CD8-positive, alpha-beta memory T cell (primary cell): ENCODE results near the gene WBP4. TPM values are rescaled to one million over a fixed set of nuclear protein-coding genes. Genes with fewer than 3 reads are reported as not detected.

Experiments used
- CTCF ChIA-PET: fragments of 350-600 bp; sonication (Branson Sonifier 250); formaldehyde crosslinking; loops from one replicate; lab custom pipeline; 2021; ENCODE audit warnings: antibody characterized with exemption; lab: Charles Lee
- POLR2A ChIA-PET: fragments of 350-600 bp; sonication (Branson Sonifier 250); formaldehyde crosslinking; loops from one replicate; lab custom pipeline; 2021; ENCODE audit warnings: antibody characterized with exemption; lab: Charles Lee
- DNase-seq, 5 donors: peaks; one replicate each; pipeline versions ENCODE4 v3.0.0 to v3.0.0-alpha.2; 2020 to 2022; ENCODE audit warnings: mixed read lengths in 1 of 5
- H3K27ac ChIP-seq: one replicate; pipeline ENCODE4 v1.7.0; 2013; ENCODE audit warnings: low read depth, mild to moderate bottlenecking, low read length, moderate library complexity
- H3K27me3 ChIP-seq: 2 replicates; pipeline ENCODE4 v1.7.0; 2013; ENCODE audit warnings: low read length, mild to moderate bottlenecking; ENCODE audit not compliant: insufficient read depth, poor library complexity, severe bottlenecking
- H3K36me3 ChIP-seq: 2 replicates; pipeline ENCODE4 v1.7.0; 2013; ENCODE audit warnings: mild to moderate bottlenecking, low read length, moderate library complexity; ENCODE audit not compliant: insufficient read depth
- H3K4me1 ChIP-seq: 2 replicates; pipeline ENCODE4 v1.7.0; 2013; ENCODE audit warnings: mild to moderate bottlenecking, low read length, moderate library complexity; ENCODE audit not compliant: insufficient read depth
- H3K4me3 ChIP-seq: 2 replicates; pipeline ENCODE4 v1.7.0; 2013; ENCODE audit warnings: mild to moderate bottlenecking, low read length
- H3K9me3 ChIP-seq: 2 replicates; pipeline ENCODE4 v1.7.0; 2013; ENCODE audit warnings: mild to moderate bottlenecking, low read length
- H3K27ac Mint-ChIP-seq, 8 donors: one replicate each; pipeline ENCODE4 v1.8.0; 2020 to 2021; ENCODE audit warnings: mixed read lengths in 8 of 8, mild to moderate bottlenecking in 6 of 8, inconsistent platforms in 3 of 8, moderate library complexity in 3 of 8
- H3K27me3 Mint-ChIP-seq, 2 donors: one replicate each; pipeline ENCODE4 v1.8.0; 2020 to 2021; ENCODE audit warnings: mixed read lengths in 2 of 2, mild to moderate bottlenecking in 1 of 2, moderate library complexity in 1 of 2
- H3K36me3 Mint-ChIP-seq, 3 donors: one replicate each; pipeline ENCODE4 v1.8.0; 2020 to 2021; ENCODE audit warnings: mixed read lengths in 3 of 3, inconsistent platforms in 1 of 3, mild to moderate bottlenecking in 1 of 3
- H3K4me1 Mint-ChIP-seq, 3 donors: one replicate each; pipeline ENCODE4 v1.8.0; 2020 to 2021; ENCODE audit warnings: mixed read lengths in 3 of 3, inconsistent platforms in 1 of 3, mild to moderate bottlenecking in 1 of 3
- H3K4me3 Mint-ChIP-seq, 7 donors: one replicate each; pipeline ENCODE4 v1.8.0; 2020 to 2021; ENCODE audit warnings: mixed read lengths in 7 of 7, mild to moderate bottlenecking in 6 of 7, moderate library complexity in 4 of 7, inconsistent platforms in 2 of 7
- H3K9me3 Mint-ChIP-seq, 5 donors: one replicate each; pipeline ENCODE4 v1.8.0; 2020 to 2022; ENCODE audit warnings: mixed read lengths in 5 of 5, mild to moderate bottlenecking in 3 of 5, moderate library complexity in 2 of 5, inconsistent platforms in 1 of 5
- polyA plus RNA-seq: library from polyadenylated mRNA; unstranded; fragments of 300-500 nt; fragmentation: Illumina TruSeq; gene quantifications from one replicate; pipeline ENCODE4 v1.2.3, GENCODE V29; 2021
- total RNA-seq, 2 experiments: library from RNA; stranded (reverse); gene quantifications; one replicate each; pipeline ENCODE4 v1.2.3, GENCODE V29; 2021

The WBP4 gene
- total and polyA plus RNA-seq, 3 experiments from 2014 or later = 4.7 to 15.8 (median 15.5) TPM

DNA sequence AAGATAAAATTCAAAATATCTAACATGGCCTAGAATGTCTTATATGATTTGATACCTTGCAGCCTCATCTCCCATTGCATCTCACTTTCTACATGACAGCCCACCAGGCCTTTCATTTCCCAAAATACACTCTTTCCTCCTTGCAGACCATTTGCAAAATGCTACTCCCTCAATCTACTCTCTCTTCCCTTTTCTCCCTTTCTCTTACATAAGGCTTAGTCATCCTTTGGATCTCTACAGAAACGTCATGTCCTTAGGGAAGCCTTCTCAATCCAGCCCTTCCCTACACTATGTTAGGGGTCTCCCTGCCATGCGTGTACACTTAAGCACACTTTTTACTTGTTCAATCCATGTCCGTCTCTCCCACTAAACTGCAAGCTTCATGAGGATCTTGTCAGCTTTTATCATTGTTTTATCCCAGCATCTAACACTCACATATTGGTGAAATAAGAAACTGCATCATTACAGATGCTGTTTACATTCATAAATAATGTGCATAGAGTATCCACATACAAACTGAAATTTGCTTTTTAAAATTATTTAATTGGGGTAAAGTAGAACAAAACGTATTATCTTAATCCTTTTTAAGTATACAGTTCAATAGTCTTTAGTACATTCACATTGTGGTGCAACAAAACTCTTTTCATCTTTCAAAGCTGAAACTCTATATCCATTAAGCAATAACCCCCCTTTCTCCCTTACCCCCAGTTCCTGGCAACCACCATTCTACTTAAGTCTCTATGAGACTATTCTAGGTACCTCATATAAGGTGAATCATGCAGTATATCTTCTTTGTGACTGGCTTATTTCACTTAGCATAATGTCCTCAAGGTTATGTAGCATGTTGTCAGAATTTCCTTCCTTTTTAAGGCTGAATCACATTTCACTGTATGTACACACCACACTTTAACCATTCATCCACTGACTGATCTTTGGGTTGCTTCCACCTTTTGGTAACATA, 11.5 kb upstream of the WBP4 start:
- ChIA-PET CTCF (interaction anchor here (2.5 kb wide), 1 partner anchor 75 kb away, joined by 6 read pairs; no protein-coding TSS in a partner anchor), POLR2A (no interaction called here)
- H3K4me1 Mint-ChIP-seq = peaks cover 11 to 24% (median 24%) of the 10 kb centered on the region in 3 donors
- no peaks in the 10 kb centered on the region for H3K9me3 Mint-ChIP-seq
- H3K9me3 ChIP-seq = no peaks in the 10 kb centered on the region
- no peak for DNase-seq
- no peaks in the 10 kb centered on the region for H3K36me3 ChIP-seq
- H3K4me1 ChIP-seq = peaks cover 5% of the 10 kb centered on the region
- peak overlapping the region in 2 of 8 donors; percentile 3 to 5 for H3K27ac Mint-ChIP-seq
- no peaks in the 10 kb centered on the region for H3K27me3 ChIP-seq
- H3K4me3 Mint-ChIP-seq = no peak overlapping the region
- H3K4me3 ChIP-seq = no peak overlapping the region
- no peaks in the 10 kb centered on the region for H3K27me3 Mint-ChIP-seq
- H3K36me3 Mint-ChIP-seq = peaks cover 2 to 8% (median 4%) of the 10 kb centered on the region in 3 donors
- H3K27ac ChIP-seq = no peak overlapping the region

DNA sequence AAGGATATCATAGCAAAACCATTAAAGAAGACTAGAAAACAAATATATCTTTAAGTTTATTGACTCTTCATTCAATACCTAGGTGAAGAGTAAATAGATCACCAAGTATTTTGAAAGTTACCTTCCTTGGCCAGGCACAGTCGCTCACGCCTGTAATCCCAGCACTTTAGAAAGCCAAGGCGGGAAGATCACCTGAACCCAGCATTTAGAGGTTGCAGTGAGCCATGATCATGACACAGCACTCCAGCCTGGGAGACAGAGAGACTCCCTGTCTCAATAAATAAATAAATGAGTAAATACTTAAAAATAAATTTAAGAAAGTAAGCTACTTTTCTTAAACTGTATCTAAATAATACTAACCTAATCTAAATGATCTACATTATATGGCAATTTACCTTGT, 8.9 kb upstream of the WBP4 start:
- Mint-ChIP-seq H3K36me3 (peaks cover 2 to 4% (median 4%) of the 10 kb centered on the region in 3 donors), H3K27ac (no peak overlapping the region), H3K4me1 (peaks cover 22 to 44% (median 43%) of the 10 kb centered on the region in 3 donors), H3K27me3 (no peaks in the 10 kb centered on the region), H3K4me3 (no peak overlapping the region), H3K9me3 (no peaks in the 10 kb centered on the region)
- POLR2A ChIA-PET = no interaction called here
- Histone ChIP-seq H3K4me3 (no peak overlapping the region), H3K27ac (no peak overlapping the region), H3K36me3 (no peaks in the 10 kb centered on the region), H3K9me3 (no peaks in the 10 kb centered on the region), H3K27me3 (no peaks in the 10 kb centered on the region), H3K4me1 (peaks cover 11% of the 10 kb centered on the region)
- no peak for DNase-seq
- CTCF ChIA-PET = interaction anchor here (1.5 to 3.6 kb wide), 2 partner anchors 9 to 78 kb away, joined by 3 to 22 read pairs; partner anchors contain the start of gene WBP4

DNA sequence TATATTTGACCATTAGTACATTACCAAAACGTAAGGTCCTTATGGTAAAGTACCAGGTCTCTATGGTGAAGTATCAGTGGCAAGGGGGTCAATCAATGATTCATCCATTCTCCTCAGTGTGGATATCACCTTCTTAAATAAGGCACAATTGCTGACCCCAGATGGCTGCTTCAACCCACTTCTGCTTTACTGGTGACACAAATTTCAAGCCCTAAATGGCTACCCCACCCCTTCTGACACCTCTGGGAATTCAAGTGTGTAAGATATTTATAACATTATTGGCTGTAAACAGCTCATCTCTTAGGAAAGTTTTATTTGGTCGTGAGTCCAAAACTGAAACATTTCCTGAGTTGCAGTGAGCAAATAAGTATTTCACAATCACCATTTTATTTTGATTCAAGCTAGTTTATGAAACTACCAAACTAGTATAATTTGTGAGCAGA, 7.9 kb upstream of the WBP4 start:
- Histone ChIP-seq H3K36me3 (no peaks in the 10 kb centered on the region), H3K4me3 (no peak overlapping the region), H3K9me3 (no peaks in the 10 kb centered on the region), H3K27ac (no peak overlapping the region), H3K4me1 (peaks cover 12% of the 10 kb centered on the region), H3K27me3 (no peaks in the 10 kb centered on the region)
- POLR2A ChIA-PET = no interaction called here
- H3K4me1 Mint-ChIP-seq = peaks cover 26 to 51% (median 48%) of the 10 kb centered on the region in 3 donors
- peaks cover 2 to 4% (median 4%) of the 10 kb centered on the region in 3 donors for H3K36me3 Mint-ChIP-seq
- no peaks in the 10 kb centered on the region for H3K9me3 Mint-ChIP-seq
- H3K4me3 Mint-ChIP-seq = no peak overlapping the region
- no peak for DNase-seq
- H3K27ac Mint-ChIP-seq = no peak overlapping the region
- H3K27me3 Mint-ChIP-seq = no peaks in the 10 kb centered on the region
- CTCF ChIA-PET = interaction anchor here (0.6 to 3.6 kb wide), 20 partner anchors 8 to 264 kb away, joined by 3 to 22 read pairs (median 4); partner anchors contain the start of genes ELF1, SLC25A15 and WBP4

DNA sequence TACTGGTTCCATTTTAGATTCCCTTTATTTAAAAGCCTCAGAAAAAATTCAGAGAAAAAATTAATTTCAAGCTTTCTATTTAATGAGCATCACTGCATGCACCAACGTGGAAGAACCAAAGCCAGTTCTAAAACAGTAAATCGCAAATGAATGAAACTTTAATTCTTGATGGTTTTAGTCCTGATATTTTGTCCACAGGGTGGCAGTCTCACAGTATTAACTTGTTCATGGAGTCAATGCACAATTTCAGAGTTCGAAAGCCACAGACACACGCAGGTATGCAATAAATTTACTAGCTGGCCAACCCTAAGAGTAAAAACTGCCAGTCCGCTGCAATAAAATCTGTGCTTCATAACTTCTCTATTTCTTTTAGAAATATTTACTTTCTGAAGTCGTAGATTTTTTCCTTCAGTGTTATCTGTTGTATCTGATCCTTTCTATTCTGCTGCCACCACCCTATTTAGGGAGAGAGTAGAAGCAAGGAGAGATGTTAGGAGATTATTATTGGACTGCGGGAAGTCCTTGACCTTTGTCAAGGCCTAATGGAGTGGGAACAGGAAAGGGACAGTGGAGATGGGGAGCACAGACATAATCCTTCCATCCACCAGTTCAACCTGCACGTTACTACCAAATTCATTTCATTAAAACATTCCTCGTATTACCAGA, 7.0 kb upstream of the WBP4 start:
- Histone ChIP-seq H3K36me3 (no peaks in the 10 kb centered on the region), H3K4me3 (no peak overlapping the region), H3K27me3 (no peaks in the 10 kb centered on the region), H3K27ac (no peak overlapping the region), H3K4me1 (peaks cover 21% of the 10 kb centered on the region), H3K9me3 (no peaks in the 10 kb centered on the region)
- H3K27me3 Mint-ChIP-seq = no peaks in the 10 kb centered on the region
- CTCF ChIA-PET = interaction anchor here (0.6 to 3.6 kb wide), 25 partner anchors 9 to 265 kb away, joined by 3 to 22 read pairs (median 4); partner anchors contain the start of genes ELF1 and SLC25A15
- DNase-seq = peak in 4 of 5 donors; percentile 6 to 59 (median 46)
- POLR2A ChIA-PET = interaction anchor here (0.6 kb wide), 1 partner anchor 74 kb away, joined by 4 read pairs; no protein-coding TSS in a partner anchor
- H3K27ac Mint-ChIP-seq = peak overlapping the region in 6 of 8 donors; percentile 3 to 69 (median 42)
- no peaks in the 10 kb centered on the region for H3K9me3 Mint-ChIP-seq
- peak overlapping the region in 1 of 7 donors; percentile 11 for H3K4me3 Mint-ChIP-seq
- peaks cover 32 to 51% (median 48%) of the 10 kb centered on the region in 3 donors for H3K4me1 Mint-ChIP-seq
- no peaks in the 10 kb centered on the region for H3K36me3 Mint-ChIP-seq

DNA sequence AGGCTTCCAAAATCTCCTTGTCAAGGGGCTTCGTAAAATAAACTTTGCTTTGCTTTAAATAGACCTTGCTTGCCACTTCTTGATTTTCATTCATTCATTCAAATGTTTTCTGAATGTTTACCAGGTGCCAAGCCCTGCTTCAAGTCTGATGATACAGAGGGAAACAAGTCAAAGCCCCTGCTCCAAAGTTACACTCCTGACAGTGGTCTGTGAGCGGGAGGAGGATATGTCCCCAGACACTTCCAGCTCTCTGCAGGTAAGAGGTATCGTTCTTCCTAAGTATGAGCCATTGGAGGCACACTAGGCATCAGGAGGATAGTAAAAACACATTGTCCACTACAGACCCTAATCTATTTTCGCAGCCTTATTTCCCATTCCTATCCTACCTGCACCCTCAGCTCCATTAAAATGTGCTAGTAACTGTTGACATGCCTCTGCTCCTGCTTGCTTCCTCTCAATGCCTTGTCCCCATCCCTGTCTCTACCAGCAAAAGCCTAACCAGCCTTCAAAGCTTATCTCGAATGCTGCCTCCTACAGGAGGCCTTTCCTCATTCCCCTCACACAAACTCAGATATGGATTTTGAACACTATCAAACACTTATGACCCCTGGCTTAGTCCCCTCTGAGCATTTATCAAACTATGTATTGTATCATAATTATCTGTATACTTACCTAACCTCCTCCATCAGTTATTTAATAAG, 6.2 kb upstream of the WBP4 start:
- ChIA-PET CTCF (interaction anchor here (1.0 to 3.6 kb wide), 18 partner anchors 12 to 213 kb away, joined by 3 to 22 read pairs (median 4); partner anchors contain the start of gene ELF1), POLR2A (interaction anchor here (0.6 kb wide), 1 partner anchor 74 kb away, joined by 4 read pairs; no protein-coding TSS in a partner anchor)
- no peak for DNase-seq
- H3K36me3 ChIP-seq = no peaks in the 10 kb centered on the region
- no peak overlapping the region for H3K4me3 Mint-ChIP-seq
- H3K27ac ChIP-seq = no peak overlapping the region
- H3K27me3 ChIP-seq = no peaks in the 10 kb centered on the region
- H3K27ac Mint-ChIP-seq = peak overlapping the region in 6 of 8 donors; percentile 0 to 88 (median 37)
- peaks cover 0 to 3% (median 0%) of the 10 kb centered on the region in 3 donors for H3K36me3 Mint-ChIP-seq
- H3K4me1 Mint-ChIP-seq = peaks cover 35 to 53% (median 50%) of the 10 kb centered on the region in 3 donors
- no peak overlapping the region for H3K4me3 ChIP-seq
- H3K4me1 ChIP-seq = peaks cover 27% of the 10 kb centered on the region
- peaks cover 0 to under 1% of the 10 kb centered on the region in 2 donors for H3K27me3 Mint-ChIP-seq
- no peaks in the 10 kb centered on the region for H3K9me3 Mint-ChIP-seq
- H3K9me3 ChIP-seq = no peaks in the 10 kb centered on the region

DNA sequence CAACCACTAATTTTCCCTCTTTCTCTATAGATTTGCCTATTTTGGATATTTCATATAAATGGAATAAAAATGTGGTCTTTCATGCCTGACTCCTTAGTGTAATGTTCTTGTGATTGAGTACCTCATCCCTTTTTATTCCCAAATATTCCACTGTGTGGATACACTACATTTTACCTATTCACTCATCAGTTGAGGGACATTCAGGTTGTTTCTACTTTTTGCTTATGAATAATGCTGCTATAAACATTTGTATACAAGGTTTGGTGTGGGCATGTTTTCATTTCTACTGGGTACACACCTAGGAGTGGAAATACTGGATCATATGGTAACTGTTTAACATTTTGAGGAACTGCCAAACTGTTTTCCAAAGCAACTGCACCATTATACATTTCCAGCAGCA, 5.1 kb upstream of the WBP4 start:
- Histone ChIP-seq H3K36me3 (no peaks in the 10 kb centered on the region), H3K4me3 (no peak overlapping the region), H3K4me1 (peaks cover 27% of the 10 kb centered on the region), H3K27ac (no peak overlapping the region), H3K27me3 (no peaks in the 10 kb centered on the region), H3K9me3 (no peaks in the 10 kb centered on the region)
- peaks cover 36 to 54% (median 50%) of the 10 kb centered on the region in 3 donors for H3K4me1 Mint-ChIP-seq
- no peak for DNase-seq
- H3K9me3 Mint-ChIP-seq = peaks cover 0 to 6% (median 1%) of the 10 kb centered on the region in 5 donors
- H3K27me3 Mint-ChIP-seq = peaks cover 0 to 10% of the 10 kb centered on the region in 2 donors
- H3K36me3 Mint-ChIP-seq = peaks cover 0 to 14% (median 1%) of the 10 kb centered on the region in 3 donors
- CTCF ChIA-PET = interaction anchor here (0.7 to 2.8 kb wide), 5 partner anchors 18 to 1394 kb away, joined by 3 to 11 read pairs (median 3); no protein-coding TSS in a partner anchor
- peak overlapping the region in 1 of 7 donors; percentile 66 for H3K4me3 Mint-ChIP-seq
- POLR2A ChIA-PET = no interaction called here
- peak overlapping the region in 4 of 8 donors; percentile 14 to 84 (median 55) for H3K27ac Mint-ChIP-seq
